Muscle layer of duodenum (tissue), 2 donors: ENCODE data around the gene NAA25.

Experiments used
- H3K27ac ChIP-seq: one replicate; pipeline ENCODE4 v1.7.0; 2013; ENCODE audit warnings: mild to moderate bottlenecking, low read length
- H3K27me3 ChIP-seq: one replicate; pipeline ENCODE4 v1.7.0; 2013; ENCODE audit warnings: low read depth, mild to moderate bottlenecking, control low read depth, low read length
- H3K36me3 ChIP-seq, 2 donors: one replicate each; pipeline ENCODE4 v1.7.0; 2013; ENCODE audit warnings: low read length in 2 of 2, control low read depth in 1 of 2, mild to moderate bottlenecking in 1 of 2; ENCODE audit not compliant: insufficient read depth in 2 of 2, control insufficient read depth in 1 of 2
- H3K4me1 ChIP-seq, 2 donors: one replicate each; pipeline ENCODE4 v1.7.0; 2013; ENCODE audit warnings: low read length in 2 of 2, mild to moderate bottlenecking in 2 of 2, control low read depth in 1 of 2, moderate library complexity in 1 of 2; ENCODE audit not compliant: insufficient read depth in 2 of 2, control insufficient read depth in 1 of 2
- H3K4me3 ChIP-seq, 2 donors: one replicate each; pipeline ENCODE4 v1.7.0; 2013; ENCODE audit warnings: low read length in 2 of 2, low read depth in 1 of 2, mild to moderate bottlenecking in 1 of 2
- H3K9me3 ChIP-seq, 2 donors: one replicate each; pipeline ENCODE4 v1.7.0; 2013; ENCODE audit warnings: low read length in 2 of 2, control low read depth in 1 of 2, mild to moderate bottlenecking in 1 of 2; ENCODE audit not compliant: control insufficient read depth in 1 of 2
- donor health status: healthy.

The NAA25 gene

DNA sequence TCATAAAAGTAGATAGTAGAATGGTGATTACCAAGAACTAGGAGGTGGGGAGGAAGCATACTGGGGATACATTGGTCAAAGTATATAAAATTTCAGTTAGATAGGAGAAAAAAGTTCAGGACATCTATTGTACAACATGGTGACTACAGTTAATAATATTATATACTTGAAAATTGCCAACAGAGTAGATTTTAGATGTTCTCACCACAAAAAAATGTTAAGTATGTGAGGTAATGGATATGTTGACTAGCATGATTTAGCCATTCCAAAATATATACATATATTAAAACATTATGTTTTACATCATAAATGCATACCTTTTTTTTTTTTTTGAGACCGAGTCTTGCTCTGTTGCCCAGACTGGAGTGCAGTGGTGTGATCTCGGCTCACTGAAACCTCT is 126.6 kb downstream of the NAA25 start:
- no peaks in the 10 kb centered on the region for H3K4me1 ChIP-seq
- peaks cover 0 to 3% of the 10 kb centered on the region in 2 donors for H3K36me3 ChIP-seq
- H3K4me3 ChIP-seq = no peak overlapping the region
- H3K27me3 ChIP-seq = no peaks in the 10 kb centered on the region
- no peaks in the 10 kb centered on the region for H3K9me3 ChIP-seq
- H3K27ac ChIP-seq = no peak overlapping the region

DNA sequence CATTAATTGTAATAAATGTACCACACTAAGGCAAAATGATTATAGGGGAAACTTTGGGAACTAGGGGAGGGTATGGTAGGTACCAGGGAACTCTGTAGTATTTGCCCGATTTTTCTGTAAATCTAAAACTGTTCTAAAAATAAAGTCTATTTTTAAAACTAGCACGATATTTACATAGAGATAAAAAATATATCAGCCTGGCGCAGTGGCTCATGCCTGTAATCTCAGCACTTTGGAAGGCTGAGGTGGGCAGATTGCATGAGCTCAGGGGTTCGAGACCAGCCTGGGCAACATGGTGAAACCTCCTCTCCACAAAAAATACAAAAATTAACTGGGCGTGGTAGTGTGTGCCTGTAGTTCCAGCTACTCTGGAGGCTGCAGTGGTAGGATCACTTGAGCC is 128.0 kb downstream of the NAA25 start:
- peaks cover 0 to 2% of the 10 kb centered on the region in 2 donors for H3K36me3 ChIP-seq
- no peaks in the 10 kb centered on the region for H3K9me3 ChIP-seq
- H3K4me3 ChIP-seq = no peak overlapping the region
- H3K27me3 ChIP-seq = no peaks in the 10 kb centered on the region
- no peak overlapping the region for H3K27ac ChIP-seq
- no peaks in the 10 kb centered on the region for H3K4me1 ChIP-seq

DNA sequence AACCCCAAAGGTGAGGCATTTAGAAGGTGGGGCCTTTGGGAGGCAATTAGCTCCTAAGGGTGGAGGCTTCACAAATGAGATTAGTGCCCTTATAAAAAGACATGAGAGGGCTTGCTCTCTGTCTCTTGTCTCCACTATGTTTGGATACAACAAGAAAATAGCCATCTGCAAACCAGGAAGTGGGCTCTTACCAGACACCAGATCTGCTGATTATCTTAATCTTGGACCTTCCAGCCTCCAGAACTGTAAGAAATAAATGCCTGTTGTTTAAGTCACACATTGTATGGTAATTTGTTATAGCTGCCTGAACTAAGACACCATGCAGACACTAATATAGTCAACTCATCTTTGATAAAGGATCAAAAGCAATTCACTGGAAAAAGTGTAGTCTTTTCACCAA is 130.0 kb downstream of the NAA25 start:
- Histone ChIP-seq H3K27ac (no peak overlapping the region), H3K27me3 (no peaks in the 10 kb centered on the region), H3K9me3 (no peaks in the 10 kb centered on the region), H3K36me3 (no peaks in the 10 kb centered on the region), H3K4me1 (no peaks in the 10 kb centered on the region), H3K4me3 (no peak overlapping the region)

DNA sequence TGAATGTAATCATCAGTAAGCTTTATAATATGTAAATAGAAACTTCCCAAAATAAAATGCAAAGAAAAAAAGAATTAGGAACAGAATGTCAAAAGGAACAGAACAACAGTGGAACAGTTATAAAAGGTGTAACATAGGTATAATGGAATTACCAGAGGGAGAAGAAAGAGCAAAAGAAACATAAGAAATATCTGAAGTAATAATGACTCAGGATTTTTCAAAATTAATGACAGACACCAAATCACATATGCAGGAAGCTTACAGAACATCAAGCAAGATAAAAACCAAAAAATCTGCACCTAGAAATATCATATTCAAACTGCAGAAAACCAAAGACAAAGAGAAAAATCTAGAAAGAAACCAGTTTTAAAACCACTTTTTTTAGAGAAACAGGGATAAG is 131.7 kb downstream of the NAA25 start:
- Histone ChIP-seq H3K9me3 (no peaks in the 10 kb centered on the region), H3K4me1 (no peaks in the 10 kb centered on the region), H3K27me3 (no peaks in the 10 kb centered on the region), H3K27ac (no peak overlapping the region), H3K4me3 (no peak overlapping the region), H3K36me3 (no peaks in the 10 kb centered on the region)
